GM10248 (cell line): ENCODE measurements around the gene FAIM2.

Experiments used
- CTCF ChIA-PET: fragments of 300-600 bp; sonication (Branson Sonifier 250); formaldehyde crosslinking; extraction: SDS; loops from one replicate; lab custom pipeline; 2021; ENCODE audit warnings: antibody characterized with exemption; lab: Yijun Ruan, JAX
- POLR2A ChIA-PET: fragments of 350-650 bp; sonication (Branson Sonifier 250); formaldehyde crosslinking; extraction: SDS; loops from one replicate; lab custom pipeline; 2020; ENCODE audit warnings: antibody characterized with exemption; lab: Yijun Ruan, JAX
- DNase-seq: peaks from one replicate; pipeline ENCODE4 v3.0.0; 2012; ENCODE audit errors: extremely low spot score
- CTCF ChIP-seq: IDR thresholded peaks from 2 replicates; pipeline ENCODE4 v1.5.1; 2012; ENCODE audit warnings: mild to moderate bottlenecking, low read depth; ENCODE audit errors: extremely low read depth, missing control alignments, control extremely low read depth

Gene FAIM2

GRCh38 chr12:49847161-49847560 lies 56.5 kb downstream of the FAIM2 start:
- no peak for DNase-seq
- CTCF ChIA-PET = interaction anchor here (0.9 to 1.3 kb wide), 7 partner anchors 8 to 120 kb away, joined by 3 to 7 read pairs (median 4); partner anchors contain the start of gene TMBIM6
- POLR2A ChIA-PET = interaction anchor here (1.0 kb wide), 1 partner anchor 19 kb away, joined by 3 read pairs; the partner anchor contains the start of gene NCKAP5L
- TF ChIP-seq CTCF = no peak

GRCh38 chr12:49846032-49846431 lies 57.7 kb downstream of the FAIM2 start:
- POLR2A ChIA-PET = interaction anchor here (1.3 kb wide), 1 partner anchor 18 kb away, joined by 4 read pairs; the partner anchor contains the start of gene NCKAP5L
- no peak for TF ChIP-seq CTCF
- CTCF ChIA-PET = interaction anchor here (0.9 to 1.2 kb wide), 3 partner anchors 17 to 121 kb away, joined by 3 to 4 read pairs (median 4); no protein-coding TSS in a partner anchor
- DNase-seq = no peak

- TF ChIP-seq CTCF = no peak
- no peak for DNase-seq
- POLR2A ChIA-PET = interaction anchor here (0.8 kb wide), 1 partner anchor 16 kb away, joined by 8 read pairs; the partner anchor contains the start of gene NCKAP5L
- CTCF ChIA-PET = interaction anchor here (1.0 to 2.2 kb wide), 7 partner anchors 12 to 195 kb away, joined by 3 to 8 read pairs (median 4); partner anchors contain the start of genes NCKAP5L and TMBIM6
These were observed 59.7 kb downstream of the FAIM2 start for GRCh38 chr12:49843876-49844437.

- CTCF ChIA-PET = interaction anchor here (0.6 to 2.2 kb wide), 9 partner anchors 13 to 195 kb away, joined by 3 to 8 read pairs (median 4); partner anchors contain the start of genes NCKAP5L and TMBIM6
- no peak for DNase-seq
- POLR2A ChIA-PET = interaction anchor here (0.6 to 0.8 kb wide), 2 partner anchors 15 to 620 kb away, joined by 8 to 9 read pairs; partner anchors contain the start of gene NCKAP5L
- TF ChIP-seq CTCF = no peak
These were observed 60.3 kb downstream of the FAIM2 start for GRCh38 chr12:49843411-49843810.

GRCh38 chr12:49842519-49843352 lies 61.0 kb downstream of the FAIM2 start, which contains the start of gene BCDIN3D:
TSS of gene BCDIN3D (minus strand) at chr12:49843106. CDS start at chr12:49843087, 19 bp downstream.
- peak; percentile 92 for DNase-seq
- ChIA-PET CTCF (interaction anchor here (0.6 to 2.2 kb wide), 9 partner anchors 14 to 196 kb away, joined by 3 to 8 read pairs (median 4); partner anchors contain the start of genes NCKAP5L and TMBIM6), POLR2A (interaction anchor here (0.6 to 0.8 kb wide), 2 partner anchors 14 to 620 kb away, joined by 8 to 9 read pairs; partner anchors contain the start of gene NCKAP5L)
- TF ChIP-seq CTCF = no peak
